Neural cell (in vitro differentiated cells): ENCODE results near the gene CDH4. TPM values are rescaled to one million over a fixed set of nuclear protein-coding genes. Genes with fewer than 3 reads are reported as not detected.

ENCODE experiments used
- H2AFZ ChIP-seq: fragments of 200-600, 300-800 bp; sonication (generic), shearing (Covaris generic); 2 replicates; pipeline ENCODE4 v1.6.0; 2014; ENCODE audit warnings: low read depth, mild to moderate bottlenecking, antibody characterized with exemption, low read length, moderate library complexity
- H3F3A ChIP-seq: fragments of 200-600 bp; shearing (Covaris generic); 2 replicates; pipeline ENCODE4 v1.6.1; 2016; ENCODE audit warnings: mild to moderate bottlenecking, moderate library complexity, mixed read lengths, antibody characterized with exemption, low read length; ENCODE audit not compliant: insufficient read depth, poor library complexity, severe bottlenecking
- H3K27ac ChIP-seq: fragments of 200-600, 300-800 bp; sonication (generic), shearing (Covaris generic); 2 replicates; pipeline ENCODE4 v1.5.1; 2014; ENCODE audit warnings: mild to moderate bottlenecking, low read length, moderate library complexity
- H3K27me3 ChIP-seq: fragments of 300-800, 200-600 bp; sonication (generic), shearing (Covaris generic); 2 replicates; pipeline ENCODE4 v1.6.0; 2014; ENCODE audit warnings: mild to moderate bottlenecking, low read depth, low read length, moderate library complexity; ENCODE audit not compliant: insufficient read depth
- H3K36me3 ChIP-seq: fragments of 300-800, 200-600 bp; sonication (generic), shearing (Covaris generic); 2 replicates; pipeline ENCODE4 v1.5.1; 2014; ENCODE audit warnings: mild to moderate bottlenecking, antibody characterized with exemption, low read length, moderate library complexity; ENCODE audit not compliant: insufficient read depth
- H3K4me2 ChIP-seq: fragments of 300-800, 200-600 bp; sonication (generic), shearing (Covaris generic); 2 replicates; pipeline ENCODE4 v1.6.0; 2014; ENCODE audit warnings: mild to moderate bottlenecking, low read length
- H3K4me3 ChIP-seq: fragments of 300-800, 200-600 bp; sonication (generic), shearing (Covaris generic); 2 replicates; pipeline ENCODE4 v1.5.1; 2014; ENCODE audit warnings: mild to moderate bottlenecking, low read length, moderate library complexity
- H3K79me2 ChIP-seq: fragments of 200-600 bp; shearing (Covaris generic); replicated peaks from 2 replicates; pipeline ENCODE4 v1.6.0; 2014; ENCODE audit warnings: mild to moderate bottlenecking, low read length, moderate library complexity; ENCODE audit not compliant: insufficient read depth
- H3K9ac ChIP-seq: fragments of 300-800, 200-600 bp; sonication (generic), shearing (Covaris generic); 2 replicates; pipeline ENCODE4 v1.6.1; 2016; ENCODE audit warnings: mild to moderate bottlenecking, low read length, mixed read lengths
- H3K9me2 ChIP-seq: fragments of 200-600 bp; shearing (Covaris generic); 2 replicates; pipeline ENCODE4 v1.6.1; 2016; ENCODE audit warnings: mild to moderate bottlenecking, low read length, mixed read lengths; ENCODE audit not compliant: insufficient read depth
- H3K9me3 ChIP-seq: fragments of 200-600, 300-800 bp; sonication (generic), shearing (Covaris generic); 2 replicates; pipeline ENCODE4 v1.6.1; 2016; ENCODE audit warnings: mild to moderate bottlenecking, mixed run types, low read length, moderate library complexity, mixed read lengths
- H4K20me1 ChIP-seq: fragments of 200-600 bp; shearing (Covaris generic); 2 replicates; pipeline ENCODE4 v1.6.1; 2016; ENCODE audit warnings: mild to moderate bottlenecking, mixed run types; ENCODE audit not compliant: insufficient read depth
- EP300 ChIP-seq: fragments of 450-650 bp; conservative IDR thresholded peaks from 2 replicates; pipeline ENCODE4 v1.6.1; 2014; ENCODE audit warnings: antibody characterized with exemption, mild to moderate bottlenecking, moderate library complexity; ENCODE audit not compliant: poor library complexity, severe bottlenecking
- EZH2 ChIP-seq: fragments of 200-600, 300-800 bp; shearing (Covaris generic), sonication (generic); IDR thresholded peaks from 2 replicates; pipeline ENCODE4 v1.6.1; 2014; ENCODE audit warnings: antibody characterized with exemption, low read length, borderline replicate concordance, mild to moderate bottlenecking; ENCODE audit not compliant: insufficient read depth, poor library complexity, severe bottlenecking
- MXI1 ChIP-seq: fragments of 450-650 bp; conservative IDR thresholded peaks from 2 replicates; pipeline ENCODE4 v1.6.1; 2014; ENCODE audit warnings: antibody characterized with exemption, mild to moderate bottlenecking; ENCODE audit not compliant: poor library complexity, severe bottlenecking
- POLR2AphosphoS5 ChIP-seq: IDR thresholded peaks from 2 replicates; pipeline ENCODE4 v1.6.1; 2012
- RAD21 ChIP-seq: fragments of 450-650 bp; conservative IDR thresholded peaks from 2 replicates; pipeline ENCODE4 v1.6.1; 2014; ENCODE audit warnings: antibody characterized with exemption, mild to moderate bottlenecking, moderate library complexity
- SMC3 ChIP-seq: fragments of 450-650 bp; conservative IDR thresholded peaks from 2 replicates; pipeline ENCODE4 v1.6.1; 2014; ENCODE audit warnings: antibody characterized with exemption, mild to moderate bottlenecking, moderate library complexity; ENCODE audit not compliant: poor library complexity
- TAF1 ChIP-seq: IDR thresholded peaks from 2 replicates; pipeline ENCODE4 v1.6.1; 2012; ENCODE audit warnings: low read depth
- polyA plus RNA-seq: library from polyadenylated mRNA; depleted of rRNA; stranded (reverse); fragments of >200 nt; gene quantifications from 2 replicates; pipeline ENCODE4 v1.2.3, GENCODE V29; 2014
- TF ChIP-seq, protein P1 (sequence below): fragments of 450-650 bp; IDR thresholded peaks from 2 replicates; pipeline ENCODE4 v1.5.1; 2014; ENCODE audit warnings: antibody characterized with exemption, mild to moderate bottlenecking, moderate library complexity; ENCODE audit not compliant: poor library complexity, severe bottlenecking
- TF ChIP-seq, protein P2 (sequence below): IDR thresholded peaks from 2 replicates; pipeline ENCODE4 v1.6.1; 2012; ENCODE audit warnings: borderline replicate concordance

Gene CDH4
- polyA plus RNA-seq, 1 donor from 2014 or later: 24.6 TPM

DNA sequence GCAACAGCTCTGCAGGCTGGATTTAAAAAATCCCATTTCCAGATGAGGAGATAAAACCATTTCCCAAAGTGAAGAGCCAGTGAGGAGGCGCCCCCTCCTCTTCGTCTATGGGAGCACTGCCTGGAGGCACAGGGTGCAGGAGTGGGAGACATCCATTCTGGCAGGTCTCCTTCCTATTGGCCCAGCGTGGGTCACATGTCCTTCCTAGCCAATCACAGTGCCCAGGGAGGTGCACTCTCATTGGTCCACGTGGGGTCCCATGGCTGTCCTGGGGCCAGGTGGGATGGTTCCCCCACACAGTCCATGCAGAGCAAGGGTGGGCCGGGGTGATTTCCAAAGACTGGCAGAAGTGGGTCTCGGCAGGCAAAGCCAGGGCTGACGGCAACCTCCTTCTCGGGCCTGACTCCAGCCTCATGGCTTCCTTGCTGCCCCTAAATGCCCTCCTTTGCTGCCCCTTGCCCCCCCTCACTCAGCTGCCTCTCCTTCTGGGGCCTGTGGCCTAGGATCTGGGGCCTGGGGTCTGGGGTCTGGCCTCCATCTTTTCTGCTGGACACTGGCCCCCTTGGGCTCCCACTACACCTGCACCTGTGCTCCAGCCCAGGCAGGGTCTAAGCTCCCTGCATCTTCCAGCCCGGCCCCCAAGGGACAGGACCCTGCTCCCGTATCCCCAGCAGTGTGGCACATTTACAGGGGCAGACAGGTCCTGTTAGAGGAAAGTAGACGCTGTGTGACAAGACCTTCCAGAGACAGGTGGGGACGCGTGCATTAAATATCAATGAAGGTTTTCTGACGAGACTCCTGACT is 581.9 kb downstream of the CDH4 start:
- Histone ChIP-seq H3K4me3 (no peak overlapping the region), H3K9me2 (no peaks in the 10 kb centered on the region), H3K4me2 (no peak overlapping the region), H3K36me3 (no peaks in the 10 kb centered on the region), H4K20me1 (no peaks in the 10 kb centered on the region), H3K9me3 (no peaks in the 10 kb centered on the region), H2AFZ (no peak overlapping the region), H3K79me2 (no peaks in the 10 kb centered on the region), H3F3A (no peaks in the 10 kb centered on the region), H3K27ac (no peak overlapping the region), H3K9ac (no peak overlapping the region), H3K27me3 (no peaks in the 10 kb centered on the region)
- TF ChIP-seq TAF1 (no peak), MXI1 (no peak), RAD21 (no peak), EP300 (no peak), SMC3 (no peak), EZH2 (no peak), POLR2AphosphoS5 (no peak)
- TF ChIP-seq, protein P1, sequence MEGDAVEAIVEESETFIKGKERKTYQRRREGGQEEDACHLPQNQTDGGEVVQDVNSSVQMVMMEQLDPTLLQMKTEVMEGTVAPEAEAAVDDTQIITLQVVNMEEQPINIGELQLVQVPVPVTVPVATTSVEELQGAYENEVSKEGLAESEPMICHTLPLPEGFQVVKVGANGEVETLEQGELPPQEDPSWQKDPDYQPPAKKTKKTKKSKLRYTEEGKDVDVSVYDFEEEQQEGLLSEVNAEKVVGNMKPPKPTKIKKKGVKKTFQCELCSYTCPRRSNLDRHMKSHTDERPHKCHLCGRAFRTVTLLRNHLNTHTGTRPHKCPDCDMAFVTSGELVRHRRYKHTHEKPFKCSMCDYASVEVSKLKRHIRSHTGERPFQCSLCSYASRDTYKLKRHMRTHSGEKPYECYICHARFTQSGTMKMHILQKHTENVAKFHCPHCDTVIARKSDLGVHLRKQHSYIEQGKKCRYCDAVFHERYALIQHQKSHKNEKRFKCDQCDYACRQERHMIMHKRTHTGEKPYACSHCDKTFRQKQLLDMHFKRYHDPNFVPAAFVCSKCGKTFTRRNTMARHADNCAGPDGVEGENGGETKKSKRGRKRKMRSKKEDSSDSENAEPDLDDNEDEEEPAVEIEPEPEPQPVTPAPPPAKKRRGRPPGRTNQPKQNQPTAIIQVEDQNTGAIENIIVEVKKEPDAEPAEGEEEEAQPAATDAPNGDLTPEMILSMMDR: no peak
- TF ChIP-seq, protein P2, sequence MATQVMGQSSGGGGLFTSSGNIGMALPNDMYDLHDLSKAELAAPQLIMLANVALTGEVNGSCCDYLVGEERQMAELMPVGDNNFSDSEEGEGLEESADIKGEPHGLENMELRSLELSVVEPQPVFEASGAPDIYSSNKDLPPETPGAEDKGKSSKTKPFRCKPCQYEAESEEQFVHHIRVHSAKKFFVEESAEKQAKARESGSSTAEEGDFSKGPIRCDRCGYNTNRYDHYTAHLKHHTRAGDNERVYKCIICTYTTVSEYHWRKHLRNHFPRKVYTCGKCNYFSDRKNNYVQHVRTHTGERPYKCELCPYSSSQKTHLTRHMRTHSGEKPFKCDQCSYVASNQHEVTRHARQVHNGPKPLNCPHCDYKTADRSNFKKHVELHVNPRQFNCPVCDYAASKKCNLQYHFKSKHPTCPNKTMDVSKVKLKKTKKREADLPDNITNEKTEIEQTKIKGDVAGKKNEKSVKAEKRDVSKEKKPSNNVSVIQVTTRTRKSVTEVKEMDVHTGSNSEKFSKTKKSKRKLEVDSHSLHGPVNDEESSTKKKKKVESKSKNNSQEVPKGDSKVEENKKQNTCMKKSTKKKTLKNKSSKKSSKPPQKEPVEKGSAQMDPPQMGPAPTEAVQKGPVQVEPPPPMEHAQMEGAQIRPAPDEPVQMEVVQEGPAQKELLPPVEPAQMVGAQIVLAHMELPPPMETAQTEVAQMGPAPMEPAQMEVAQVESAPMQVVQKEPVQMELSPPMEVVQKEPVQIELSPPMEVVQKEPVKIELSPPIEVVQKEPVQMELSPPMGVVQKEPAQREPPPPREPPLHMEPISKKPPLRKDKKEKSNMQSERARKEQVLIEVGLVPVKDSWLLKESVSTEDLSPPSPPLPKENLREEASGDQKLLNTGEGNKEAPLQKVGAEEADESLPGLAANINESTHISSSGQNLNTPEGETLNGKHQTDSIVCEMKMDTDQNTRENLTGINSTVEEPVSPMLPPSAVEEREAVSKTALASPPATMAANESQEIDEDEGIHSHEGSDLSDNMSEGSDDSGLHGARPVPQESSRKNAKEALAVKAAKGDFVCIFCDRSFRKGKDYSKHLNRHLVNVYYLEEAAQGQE: no peak

DNA sequence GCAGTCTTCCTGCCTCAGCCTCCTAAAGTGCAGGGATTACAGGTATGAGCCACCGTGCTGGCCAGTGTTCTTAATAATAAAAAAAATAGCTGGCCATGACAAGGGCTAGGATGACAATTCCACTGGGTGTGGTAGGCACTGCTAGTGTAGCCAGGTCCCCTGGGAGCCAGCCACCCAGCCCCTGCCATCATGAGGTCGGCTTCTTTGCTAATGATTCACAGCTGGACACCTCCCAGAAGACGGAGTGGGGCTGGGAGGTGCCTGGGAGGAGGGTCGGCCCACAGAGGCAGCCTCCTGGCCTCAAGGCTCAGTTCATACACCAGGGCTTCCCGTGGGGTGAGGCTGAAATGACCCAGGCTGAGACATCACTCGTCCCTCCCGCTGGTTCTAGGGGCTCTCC is 583.2 kb downstream of the CDH4 start:
- Histone ChIP-seq H3K9ac (no peak overlapping the region), H3K27me3 (no peaks in the 10 kb centered on the region), H2AFZ (no peak overlapping the region), H3K9me3 (no peaks in the 10 kb centered on the region), H4K20me1 (no peaks in the 10 kb centered on the region), H3K27ac (no peak overlapping the region), H3F3A (no peaks in the 10 kb centered on the region), H3K4me3 (no peak overlapping the region), H3K36me3 (no peaks in the 10 kb centered on the region), H3K79me2 (no peaks in the 10 kb centered on the region), H3K4me2 (no peak overlapping the region), H3K9me2 (no peaks in the 10 kb centered on the region)
- TF ChIP-seq EP300 (no peak), TAF1 (no peak), RAD21 (no peak), SMC3 (no peak), EZH2 (no peak)
